Neural cell (in vitro differentiated cells): Measurements from ENCODE around the gene CASP10.

Experiments
- CTCF ChIP-seq: fragments of 450-650 bp; IDR thresholded peaks from 2 replicates; pipeline ENCODE4 v1.5.1; 2014; ENCODE audit warnings: antibody characterized with exemption, mild to moderate bottlenecking, moderate library complexity; ENCODE audit not compliant: poor library complexity, severe bottlenecking
- EP300 ChIP-seq: fragments of 450-650 bp; conservative IDR thresholded peaks from 2 replicates; pipeline ENCODE4 v1.6.1; 2014; ENCODE audit warnings: antibody characterized with exemption, mild to moderate bottlenecking, moderate library complexity; ENCODE audit not compliant: poor library complexity, severe bottlenecking
- EZH2 ChIP-seq: fragments of 200-600, 300-800 bp; shearing (Covaris generic), sonication (generic); IDR thresholded peaks from 2 replicates; pipeline ENCODE4 v1.6.1; 2014; ENCODE audit warnings: antibody characterized with exemption, low read length, borderline replicate concordance, mild to moderate bottlenecking; ENCODE audit not compliant: insufficient read depth, poor library complexity, severe bottlenecking
- MXI1 ChIP-seq: fragments of 450-650 bp; conservative IDR thresholded peaks from 2 replicates; pipeline ENCODE4 v1.6.1; 2014; ENCODE audit warnings: antibody characterized with exemption, mild to moderate bottlenecking; ENCODE audit not compliant: poor library complexity, severe bottlenecking
- POLR2AphosphoS5 ChIP-seq: IDR thresholded peaks from 2 replicates; pipeline ENCODE4 v1.6.1; 2012
- RAD21 ChIP-seq: fragments of 450-650 bp; conservative IDR thresholded peaks from 2 replicates; pipeline ENCODE4 v1.6.1; 2014; ENCODE audit warnings: antibody characterized with exemption, mild to moderate bottlenecking, moderate library complexity
- REST ChIP-seq: IDR thresholded peaks from 2 replicates; pipeline ENCODE4 v1.6.1; 2012; ENCODE audit warnings: borderline replicate concordance

GRCh38 chr2:201223089-201224073 lies 40.4 kb downstream of the CASP10 start:
- TF ChIP-seq CTCF = no peak
- no peak for TF ChIP-seq POLR2AphosphoS5
- TF ChIP-seq EZH2 = no peak
- no peak for TF ChIP-seq RAD21
- TF ChIP-seq EP300 = no peak
- TF ChIP-seq REST = no peak
- no peak for TF ChIP-seq MXI1
